MCF 10A (cell line): ENCODE measurements around the gene SEC14L3. TPM values are rescaled to one million over a fixed set of nuclear protein-coding genes. Genes with fewer than 3 reads are reported as not detected.

Experiments used
- BruUV-seq: library from RNA; stranded (reverse); fragments of 400-500 nt; replicated peaks from 2 replicates; lab custom pipeline; 2021; lab: Mats Ljungman, UMichigan
- CTCF ChIA-PET: fragments of 300-600 bp; sonication (Branson Sonifier 250); formaldehyde crosslinking; extraction: SDS; loops from one replicate; lab custom pipeline; 2021; ENCODE audit warnings: antibody characterized with exemption, inconsistent platforms; lab: Yijun Ruan, JAX
- POLR2A ChIA-PET: fragments of 300-600, 350-650 bp; sonication (Branson Sonifier 250); formaldehyde crosslinking; extraction: SDS; loops from one replicate; lab custom pipeline; 2020; ENCODE audit warnings: antibody characterized with exemption, inconsistent platforms; lab: Yijun Ruan, JAX
- DNase-seq: peaks from one replicate; pipeline ENCODE4 v3.0.0-alpha.2; 2018; ENCODE audit not compliant: unreplicated experiment
- H3K27ac Mint-ChIP-seq: one replicate; pipeline ENCODE4 v1.8.0; 2022; ENCODE audit warnings: mild to moderate bottlenecking, low read depth, mixed read lengths; ENCODE audit not compliant: unreplicated experiment
- H3K27me3 Mint-ChIP-seq: one replicate; pipeline ENCODE4 v1.8.0; 2022; ENCODE audit warnings: mixed read lengths; ENCODE audit not compliant: insufficient read depth, unreplicated experiment
- H3K36me3 Mint-ChIP-seq: one replicate; pipeline ENCODE4 v1.8.0; 2022; ENCODE audit warnings: mild to moderate bottlenecking, moderate library complexity, mixed read lengths; ENCODE audit not compliant: insufficient read depth, unreplicated experiment
- H3K4me1 Mint-ChIP-seq: one replicate; pipeline ENCODE4 v1.8.0; 2022; ENCODE audit warnings: mixed read lengths; ENCODE audit not compliant: insufficient read depth, unreplicated experiment
- H3K4me3 Mint-ChIP-seq: one replicate; pipeline ENCODE4 v1.8.0; 2022; ENCODE audit warnings: mild to moderate bottlenecking, moderate library complexity, mixed read lengths; ENCODE audit not compliant: unreplicated experiment
- H3K9me3 Mint-ChIP-seq: one replicate; pipeline ENCODE4 v1.8.0; 2022; ENCODE audit warnings: mixed read lengths; ENCODE audit not compliant: unreplicated experiment
- CTCF ChIP-seq: fragments of 200-600 bp; IDR thresholded peaks from one replicate; pipeline ENCODE4 v1.8.0; 2022; ENCODE audit warnings: antibody characterized with exemption, mild to moderate bottlenecking; ENCODE audit not compliant: unreplicated experiment
- intact Hi-C: fragments of 100-400 bp; cut with micrococcal nuclease; formaldehyde crosslinking; loops from 2 replicates; pipeline ENCODE4 v1.14.1; 2022
- total RNA-seq: library from RNA; stranded (reverse); gene quantifications from 2 replicates; pipeline ENCODE4 v1.2.3, GENCODE V29; 2022

Gene SEC14L3
- total RNA-seq, 1 experiment from 2014 or later = not detected

DNA sequence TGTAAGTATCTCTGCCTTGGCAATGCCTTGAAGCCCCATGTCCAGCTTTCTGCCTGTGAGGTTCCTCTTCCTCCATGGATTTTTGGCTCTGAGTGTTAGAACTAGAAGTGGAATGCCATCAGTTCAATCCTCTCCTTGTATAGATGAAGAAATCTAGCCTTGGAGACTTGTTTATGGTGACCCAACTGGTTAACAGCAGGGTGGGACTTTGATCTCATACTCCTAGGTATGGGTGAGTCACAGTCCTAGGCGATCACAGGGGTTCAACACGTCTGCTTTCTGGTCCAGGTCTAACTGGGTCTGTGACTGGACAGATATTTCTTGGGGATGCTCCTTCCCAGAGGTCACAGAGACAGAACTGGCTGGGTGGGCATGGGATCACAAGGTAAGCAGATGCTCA is 55.4 kb downstream of the SEC14L3 start:
- H3K27me3 Mint-ChIP-seq = no peaks in the 10 kb centered on the region
- ChIA-PET CTCF (interaction anchor here (0.7 kb wide), 1 partner anchor 30 kb away, joined by 3 read pairs; no protein-coding TSS in a partner anchor), POLR2A (interaction anchor here (11.0 to 14.3 kb wide), 2 partner anchors 7 to 21 kb away, joined by 342 to 532 read pairs; partner anchors contain the start of genes RNF215 and SEC14L2)
- peaks cover 39% of the 10 kb centered on the region for H3K4me1 Mint-ChIP-seq
- H3K27ac Mint-ChIP-seq = no peak overlapping the region
- TF ChIP-seq CTCF = no peak
- no peak overlapping the region for H3K4me3 Mint-ChIP-seq
- H3K9me3 Mint-ChIP-seq = no peaks in the 10 kb centered on the region
- BruUV-seq = no TSS peak
- no peak for DNase-seq
- intact Hi-C loops = no loop called here
- H3K36me3 Mint-ChIP-seq = peaks cover 95% of the 10 kb centered on the region

DNA sequence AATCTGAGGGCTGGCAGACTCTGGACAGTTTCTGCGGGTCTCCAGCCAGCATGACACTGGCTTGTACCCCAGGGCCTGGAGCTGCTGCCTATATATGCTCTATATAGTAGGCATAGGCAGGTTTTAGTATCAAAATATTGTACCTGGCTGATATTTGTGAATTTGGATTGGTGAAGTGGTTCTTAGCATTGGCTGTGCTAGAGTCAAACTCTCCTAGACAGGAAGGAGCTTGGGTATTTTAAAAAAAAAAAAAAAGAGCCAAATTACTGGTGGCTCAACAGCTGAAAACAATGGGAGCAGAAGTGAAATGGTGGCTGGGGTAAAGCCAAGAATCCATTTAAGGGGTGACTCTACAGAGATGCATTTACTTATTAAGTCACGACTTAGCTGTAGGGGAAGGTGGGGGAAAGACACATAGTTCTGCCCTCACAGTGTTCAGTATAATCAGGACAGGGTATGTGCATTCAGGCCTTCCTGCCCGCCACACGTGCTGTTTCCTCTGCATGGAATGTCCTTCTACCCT is 57.2 kb downstream of the SEC14L3 start:
- Mint-ChIP-seq H3K27me3 (no peaks in the 10 kb centered on the region), H3K36me3 (peaks cover 95% of the 10 kb centered on the region), H3K27ac (peak overlapping the region; percentile 66), H3K4me3 (peak overlapping the region; percentile 12), H3K9me3 (no peaks in the 10 kb centered on the region), H3K4me1 (peaks cover 35% of the 10 kb centered on the region)
- no peak for TF ChIP-seq CTCF
- no TSS peak for BruUV-seq
- intact Hi-C loops = no loop called here
- no peak for DNase-seq
- ChIA-PET POLR2A (interaction anchor here (0.6 to 11.3 kb wide), 3 partner anchors 7 to 32 kb away, joined by 3 to 342 read pairs (median 90); partner anchors contain the start of genes MTFP1 and SEC14L2), CTCF (interaction anchor here (0.5 to 5.4 kb wide), 8 partner anchors 9 to 839 kb away, joined by 3 to 59 read pairs (median 3); partner anchors contain the start of genes MTFP1 and RNF215)

DNA sequence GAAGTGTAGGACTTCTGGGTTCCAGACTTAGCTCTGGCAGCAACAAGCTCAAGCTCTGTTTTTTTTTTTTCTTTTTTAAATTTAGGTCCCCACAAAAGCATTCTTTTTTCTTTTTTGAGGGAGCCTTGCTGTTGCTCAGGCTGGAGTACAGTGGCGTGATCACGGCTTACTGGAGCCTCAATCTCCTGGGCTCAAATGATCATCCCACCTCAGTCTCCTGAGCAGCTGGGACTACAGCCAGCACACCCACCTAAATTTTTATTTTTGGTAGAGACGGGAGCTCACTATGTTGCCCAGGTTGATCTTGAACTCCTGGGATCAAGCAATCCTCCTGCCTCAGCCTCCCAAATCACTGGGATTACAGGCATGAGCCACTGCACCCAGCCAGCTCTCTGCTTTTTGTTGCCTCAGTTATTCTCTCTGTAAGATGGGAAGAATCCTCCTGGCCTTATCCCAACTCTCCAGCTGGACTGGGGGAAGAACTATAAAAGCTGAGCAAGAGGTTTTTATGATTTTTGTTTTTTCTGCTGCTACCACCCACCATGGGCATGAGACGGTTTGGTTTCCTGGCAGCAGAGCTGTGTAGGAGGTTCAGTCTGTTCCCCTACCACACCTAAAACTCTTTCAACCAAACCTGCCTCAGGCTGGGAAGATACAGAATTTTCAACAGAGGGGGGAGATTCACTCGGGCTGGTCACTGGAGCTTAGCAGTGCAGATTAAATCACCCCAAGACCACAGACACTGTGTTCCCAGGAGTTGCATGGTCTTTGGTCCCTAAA is 57.9 kb downstream of the SEC14L3 start:
- no peak for TF ChIP-seq CTCF
- H3K4me1 Mint-ChIP-seq = peaks cover 41% of the 10 kb centered on the region
- BruUV-seq = no TSS peak
- H3K36me3 Mint-ChIP-seq = peaks cover 95% of the 10 kb centered on the region
- H3K27me3 Mint-ChIP-seq = no peaks in the 10 kb centered on the region
- DNase-seq = peak; percentile 38
- peak overlapping the region; percentile 66 for H3K27ac Mint-ChIP-seq
- intact Hi-C loops = no loop called here
- H3K9me3 Mint-ChIP-seq = no peaks in the 10 kb centered on the region
- ChIA-PET POLR2A (interaction anchor here (3.0 to 11.3 kb wide), 3 partner anchors 8 to 22 kb away, joined by 13 to 342 read pairs (median 90); partner anchors contain the start of genes MTFP1 and SEC14L2), CTCF (interaction anchor here (0.6 to 5.4 kb wide), 7 partner anchors 10 to 580 kb away, joined by 3 to 59 read pairs (median 3); partner anchors contain the start of genes MTFP1 and RNF215)
- H3K4me3 Mint-ChIP-seq = peak overlapping the region; percentile 12

GRCh38 chr22:30413001-30413400 is 58.8 kb downstream of the SEC14L3 start:
- peak overlapping the region; percentile 90 for H3K27ac Mint-ChIP-seq
- H3K4me3 Mint-ChIP-seq = no peak overlapping the region
- H3K27me3 Mint-ChIP-seq = no peaks in the 10 kb centered on the region
- BruUV-seq = no TSS peak
- DNase-seq = no peak
- H3K36me3 Mint-ChIP-seq = peaks cover 97% of the 10 kb centered on the region
- H3K9me3 Mint-ChIP-seq = no peaks in the 10 kb centered on the region
- ChIA-PET POLR2A (interaction anchor here (0.6 to 11.3 kb wide), 5 partner anchors 9 to 218 kb away, joined by 3 to 342 read pairs (median 13); partner anchors contain the start of genes MTFP1 and SEC14L2), CTCF (interaction anchor here (0.6 to 5.4 kb wide), 8 partner anchors 11 to 157 kb away, joined by 3 to 59 read pairs (median 4); partner anchors contain the start of gene MTFP1)
- TF ChIP-seq CTCF = no peak
- H3K4me1 Mint-ChIP-seq = peaks cover 50% of the 10 kb centered on the region
- intact Hi-C loops = no loop called here
